ENCODE results near the gene D2HGDH. TPM values are rescaled to one million over a fixed set of nuclear protein-coding genes. Genes with fewer than 3 reads are reported as not detected.

D2HGDH gene
- total and polyA plus RNA-seq, 7 donors, result 6.0 to 36.9 (median 12.0) TPM

GRCh38 chr2:241752253-241752652 lies 17.8 kb downstream of the D2HGDH start:
- WGBS, 2 donors, result 97% methylated on average over 14 of the region's 14 CpGs
- no peak for DNase-seq

GRCh38 chr2:241752689-241753276 lies 18.4 kb downstream of the D2HGDH start:
- TF ChIP-seq POLR2A (IDR thresholded peaks at IDR 0.05) (no peak), CTCF (IDR thresholded peaks at IDR 0.05) (no peak), EP300 (IDR thresholded peaks at IDR 0.05) (no peak), POLR2AphosphoS5 (IDR thresholded peaks at IDR 0.05) (no peak)
- Histone ChIP-seq H3K27ac (no peak overlapping the region), H3K4me1 (no peaks in the 10 kb centered on the region), H3K36me3 (peaks cover 4 to 69% (median 23%) of the 10 kb centered on the region in 4 donors), H3K27me3 (no peaks in the 10 kb centered on the region), H3K4me3 (no peak overlapping the region), H3K9me3 (no peaks in the 10 kb centered on the region)
- DNase-seq, result no peak
- 95% methylated on average over 21 of the region's 21 CpGs for WGBS, 2 donors
- intact Hi-C loops (cut with DNase I), result no loop called here

More at GRCh38 chr2:241752253-241752652, 17.8 kb downstream of the D2HGDH start:
- Histone ChIP-seq H3K4me3 (no peak overlapping the region), H3K36me3 (peaks cover 4 to 69% (median 23%) of the 10 kb centered on the region in 4 donors), H3K4me1 (no peaks in the 10 kb centered on the region), H3K27me3 (no peaks in the 10 kb centered on the region), H3K9me3 (no peaks in the 10 kb centered on the region), H3K27ac (no peak overlapping the region)
- TF ChIP-seq EP300 (IDR thresholded peaks at IDR 0.05) (no peak), POLR2A (IDR thresholded peaks at IDR 0.05) (no peak), POLR2AphosphoS5 (IDR thresholded peaks at IDR 0.05) (no peak), CTCF (IDR thresholded peaks at IDR 0.05) (no peak)
- intact Hi-C loops (cut with DNase I), result no loop called here

- H3K4me3 ChIP-seq, result no peak overlapping the region
- no peaks in the 10 kb centered on the region for H3K9me3 ChIP-seq
- peaks cover 4 to 70% (median 23%) of the 10 kb centered on the region in 4 donors for H3K36me3 ChIP-seq
- H3K4me1 ChIP-seq, result no peaks in the 10 kb centered on the region
- H3K27ac ChIP-seq, result no peak overlapping the region
- DNase-seq, result no peak
- intact Hi-C loops (cut with DNase I), result no loop called here
- WGBS, 2 donors, result 98% methylated on average over 17 of the region's 17 CpGs
- H3K27me3 ChIP-seq, result no peaks in the 10 kb centered on the region
- TF ChIP-seq POLR2AphosphoS5 (IDR thresholded peaks at IDR 0.05) (no peak), CTCF (IDR thresholded peaks at IDR 0.05) (no peak), POLR2A (IDR thresholded peaks at IDR 0.05) (no peak), EP300 (IDR thresholded peaks at IDR 0.05) (no peak)
Measured at GRCh38 chr2:241753493-241753892, 19.1 kb downstream of the D2HGDH start.

- TF ChIP-seq POLR2A (IDR thresholded peaks at IDR 0.05) (no peak), EP300 (IDR thresholded peaks at IDR 0.05) (no peak), POLR2AphosphoS5 (IDR thresholded peaks at IDR 0.05) (no peak), CTCF (IDR thresholded peaks at IDR 0.05) (no peak)
- WGBS, 2 donors, result 94 to 97% methylated on average over 20 of the region's 20 CpGs
- no peaks in the 10 kb centered on the region for H3K27me3 ChIP-seq
- H3K27ac ChIP-seq, result no peak overlapping the region
- intact Hi-C loops (cut with DNase I), result no loop called here
- H3K4me3 ChIP-seq, result no peak overlapping the region
- H3K36me3 ChIP-seq, result peaks cover 4 to 66% (median 22%) of the 10 kb centered on the region in 4 donors
- H3K4me1 ChIP-seq, result no peaks in the 10 kb centered on the region
- DNase-seq, result no peak
- no peaks in the 10 kb centered on the region for H3K9me3 ChIP-seq
Measured at GRCh38 chr2:241754042-241754441, 19.6 kb downstream of the D2HGDH start.

- Histone ChIP-seq H3K36me3 (peaks cover 4 to 64% (median 18%) of the 10 kb centered on the region in 4 donors), H3K9me3 (no peaks in the 10 kb centered on the region), H3K27ac (no peak overlapping the region), H3K27me3 (no peaks in the 10 kb centered on the region), H3K4me3 (no peak overlapping the region), H3K4me1 (no peaks in the 10 kb centered on the region)
- intact Hi-C loops (cut with DNase I), result no loop called here
- TF ChIP-seq CTCF (IDR thresholded peaks at IDR 0.05) (no peak), POLR2A (IDR thresholded peaks at IDR 0.05) (no peak), EP300 (IDR thresholded peaks at IDR 0.05) (no peak), POLR2AphosphoS5 (IDR thresholded peaks at IDR 0.05) (no peak)
- DNase-seq, result no peak
- WGBS, 2 donors, result 88 to 93% methylated on average over 18 of the region's 18 CpGs
Measured at GRCh38 chr2:241755166-241755565, 20.7 kb downstream of the D2HGDH start.

Measured in sigmoid colon (tissue), 7 donors.